ENCODE data around the gene DACH1.
"Not testable (repeated sequence)": the region's sequence is repeated elsewhere in the genome, so short reads cannot be mapped to it uniquely, and the experiment has no call there.

Gene DACH1

GRCh38 chr13:71866335-71867130 is 471 bp downstream of the DACH1 start:
- no peak for DNase-seq (ENCODE audit: low read depth in 1 of 2, low spot score in 1 of 2)

- DNase-seq (ENCODE audit: low read depth in 1 of 2, low spot score in 1 of 2): no peak
Measured at GRCh38 chr13:71865874-71866334, 1.1 kb downstream of the DACH1 start.

- no peak for DNase-seq (ENCODE audit: low read depth in 1 of 2, low spot score in 1 of 2)
Measured at GRCh38 chr13:71864986-71865873, 1.8 kb downstream of the DACH1 start.

- no peak for DNase-seq (ENCODE audit: low read depth in 1 of 2, low spot score in 1 of 2)
Measured at GRCh38 chr13:71864094-71864985, 2.7 kb downstream of the DACH1 start.

GRCh38 chr13:71863254-71863865 is 3.6 kb downstream of the DACH1 start:
- DNase-seq (ENCODE audit: low read depth in 1 of 2, low spot score in 1 of 2): no peak

- no peak for DNase-seq (ENCODE audit: low read depth in 1 of 2, low spot score in 1 of 2)
Measured at GRCh38 chr13:71862459-71862943, 4.5 kb downstream of the DACH1 start.

GRCh38 chr13:71861769-71862458 is 5.1 kb downstream of the DACH1 start:
- DNase-seq (ENCODE audit: low read depth in 1 of 2, low spot score in 1 of 2): no peak

GRCh38 chr13:71860547-71861138 is 6.4 kb downstream of the DACH1 start:
- no peak for DNase-seq (ENCODE audit: low read depth in 1 of 2, low spot score in 1 of 2)

- DNase-seq (ENCODE audit: low read depth in 1 of 2, low spot score in 1 of 2): no peak
Measured at GRCh38 chr13:71858647-71859046, 8.4 kb downstream of the DACH1 start.

- DNase-seq (ENCODE audit: low read depth in 1 of 2, low spot score in 1 of 2): no peak
Measured at GRCh38 chr13:71856548-71857043, 10.4 kb downstream of the DACH1 start.

GRCh38 chr13:71854401-71854800 is 12.6 kb downstream of the DACH1 start:
- no peak for DNase-seq (ENCODE audit: low read depth in 1 of 2, low spot score in 1 of 2)

- DNase-seq (ENCODE audit: low read depth in 1 of 2, low spot score in 1 of 2): no peak
Measured at GRCh38 chr13:71853725-71854124, 13.3 kb downstream of the DACH1 start.

- no peak for DNase-seq (ENCODE audit: low read depth in 1 of 2, low spot score in 1 of 2)
Measured at GRCh38 chr13:71852736-71853135, 14.3 kb downstream of the DACH1 start.

- no peak for DNase-seq (ENCODE audit: low read depth in 1 of 2, low spot score in 1 of 2)
Measured at GRCh38 chr13:71851498-71852409, 15.2 kb downstream of the DACH1 start.

- DNase-seq (ENCODE audit: low read depth in 1 of 2, low spot score in 1 of 2): no peak
Measured at GRCh38 chr13:71842003-71842402, 25.0 kb downstream of the DACH1 start.

GRCh38 chr13:71838842-71839241 is 28.2 kb downstream of the DACH1 start:
- DNase-seq (ENCODE audit: low read depth in 1 of 2, low spot score in 1 of 2): no peak

GRCh38 chr13:71837582-71837981 is 29.4 kb downstream of the DACH1 start:
- not testable (repeated sequence) for DNase-seq (ENCODE audit: low read depth in 1 of 2, low spot score in 1 of 2)

GRCh38 chr13:71831716-71832115 is 35.3 kb downstream of the DACH1 start:
- no peak for DNase-seq (ENCODE audit: low read depth in 1 of 2, low spot score in 1 of 2)
